Measurements from ENCODE around the gene CBFA2T3.
A peak's percentile ranks its signal among the peaks of the same experiment; 100 is the strongest.
"Not testable (repeated sequence)": the region's sequence is repeated elsewhere in the genome, so short reads cannot be mapped to it uniquely, and the experiment has no call there.

Gene CBFA2T3

DNA sequence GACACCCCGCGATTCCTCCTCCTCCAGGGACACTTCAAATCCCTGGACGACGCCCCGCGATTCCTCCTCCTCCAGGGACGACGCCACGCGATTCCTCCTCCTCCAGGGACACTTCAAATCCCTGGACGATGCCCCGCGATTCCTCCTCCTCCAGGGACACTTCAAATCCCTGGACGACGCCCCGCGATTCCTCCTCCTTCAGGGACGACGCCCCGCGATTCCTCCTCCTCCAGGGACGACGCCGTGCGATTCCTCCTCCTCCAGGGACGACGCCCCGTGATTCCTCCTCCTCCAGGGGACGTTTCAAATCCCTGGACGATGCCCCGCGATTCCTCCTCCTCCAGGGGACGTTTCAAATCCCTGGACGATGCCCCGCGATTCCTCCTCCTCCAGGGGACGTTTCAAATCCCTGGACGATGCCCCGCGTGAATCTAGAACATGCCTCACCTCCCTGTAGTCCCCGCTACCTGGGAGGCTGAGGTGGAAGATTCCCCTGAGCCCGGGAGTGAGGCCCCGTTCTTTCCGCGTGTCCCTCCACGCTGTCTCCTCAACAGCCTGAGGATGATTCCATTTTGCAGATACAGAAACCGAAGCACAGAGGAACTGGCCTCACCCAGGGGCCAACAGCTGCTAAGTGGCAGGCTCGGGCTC lies 87.2 kb downstream of the CBFA2T3 start:
- DNase-seq (ENCODE audit: low spot score): not testable (repeated sequence)

DNA sequence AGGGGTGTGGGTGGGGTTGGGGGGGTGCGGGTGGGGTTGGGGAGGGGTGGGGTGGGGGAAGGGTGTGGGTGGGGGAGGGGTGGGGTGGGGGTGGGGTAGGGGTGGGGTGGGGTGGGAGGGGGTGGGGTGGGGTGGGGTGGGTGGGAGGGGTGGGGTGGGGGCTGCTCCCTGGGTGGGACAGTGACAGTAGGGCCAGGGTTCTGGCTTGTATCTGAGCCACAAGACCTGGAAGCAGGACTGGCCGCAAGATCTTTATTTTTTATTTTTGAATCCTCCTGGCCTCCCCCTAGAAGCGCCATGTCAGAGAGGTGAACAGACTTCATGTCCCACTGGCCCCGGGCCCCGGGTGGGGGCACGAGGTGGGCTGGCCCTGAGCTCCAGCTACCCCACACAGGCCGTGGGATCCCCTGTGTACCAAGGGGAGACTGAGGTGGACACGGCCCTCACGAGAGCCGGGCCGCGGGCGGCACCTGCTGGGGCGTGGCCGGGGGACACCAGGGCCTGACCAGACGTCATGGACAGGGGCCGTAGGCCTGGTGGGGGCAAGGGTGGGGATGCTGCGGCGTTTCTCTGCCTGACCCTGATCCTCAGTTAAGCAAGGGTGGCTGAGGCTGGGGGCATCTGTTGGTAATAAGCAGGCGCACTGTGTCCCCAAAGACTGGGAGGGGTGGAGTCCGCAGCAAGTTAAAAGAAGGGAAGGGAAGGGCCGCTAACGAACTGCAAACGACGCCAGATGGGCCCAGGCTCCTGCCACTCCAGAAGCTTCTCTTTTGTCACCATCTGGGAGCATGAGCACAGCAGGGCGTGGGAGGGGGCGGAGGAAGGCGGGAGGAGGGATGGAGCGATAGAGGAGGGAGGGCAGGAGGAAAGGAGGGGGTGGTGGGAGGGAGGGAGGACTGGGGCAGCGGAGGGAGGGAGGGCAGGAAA lies 88.3 kb downstream of the CBFA2T3 start:
- DNase-seq (ENCODE audit: low spot score): no peak

DNA sequence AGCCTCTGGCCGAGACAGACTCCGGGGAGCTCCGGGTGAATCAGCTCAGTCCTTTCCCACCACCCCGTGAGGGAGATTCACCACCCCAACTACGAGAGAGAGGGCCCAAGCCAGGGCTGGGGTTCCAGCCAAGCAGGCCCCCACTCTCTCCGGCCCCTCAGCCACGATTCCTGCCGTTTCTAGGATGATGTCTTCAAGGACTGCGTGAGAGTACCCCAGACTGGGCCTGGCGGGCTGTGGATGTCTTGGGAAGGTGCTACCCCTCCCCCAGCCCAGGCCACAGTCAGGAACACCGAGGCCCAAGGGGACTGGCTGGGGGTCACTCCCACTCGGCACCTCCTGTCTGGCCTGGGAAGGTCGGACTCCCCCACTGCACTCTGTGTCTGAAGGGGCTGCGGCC lies 89.0 kb downstream of the CBFA2T3 start:
- DNase-seq (ENCODE audit: low spot score): no peak

DNA sequence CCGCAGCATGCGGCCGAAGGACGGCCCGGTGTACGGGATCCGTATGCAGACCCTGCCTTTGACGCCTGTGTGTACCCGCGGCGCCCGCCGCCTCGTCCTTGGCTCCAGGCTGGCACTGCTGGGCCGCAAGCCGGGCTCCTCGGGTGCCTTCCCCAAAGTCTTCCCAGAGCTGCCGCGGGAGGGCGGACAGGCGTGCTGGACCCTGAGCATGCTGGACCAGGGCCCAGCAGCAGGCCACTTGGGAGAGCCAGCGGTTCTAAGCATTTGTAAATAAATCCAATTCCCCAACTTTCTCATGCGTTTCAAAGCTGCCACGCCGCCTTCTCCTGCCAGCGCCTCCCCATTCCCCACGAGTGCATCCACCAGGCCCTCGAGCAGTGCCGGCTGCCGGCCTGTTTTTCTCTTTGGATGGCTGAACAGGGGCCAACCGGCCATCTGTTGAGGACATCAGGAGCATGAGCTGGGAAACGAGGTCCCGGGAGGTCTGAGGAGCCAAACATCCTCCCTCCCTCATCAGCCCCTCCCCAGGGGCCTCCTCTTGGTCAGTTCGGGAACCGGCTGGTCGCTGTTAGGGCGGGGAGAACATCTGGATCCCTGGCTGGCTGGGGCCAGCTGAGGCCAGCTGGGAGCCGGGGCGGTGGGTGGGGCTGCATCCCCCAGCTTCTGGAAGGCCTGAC lies 90.0 kb downstream of the CBFA2T3 start:
- DNase-seq (ENCODE audit: low spot score): no peak

DNA sequence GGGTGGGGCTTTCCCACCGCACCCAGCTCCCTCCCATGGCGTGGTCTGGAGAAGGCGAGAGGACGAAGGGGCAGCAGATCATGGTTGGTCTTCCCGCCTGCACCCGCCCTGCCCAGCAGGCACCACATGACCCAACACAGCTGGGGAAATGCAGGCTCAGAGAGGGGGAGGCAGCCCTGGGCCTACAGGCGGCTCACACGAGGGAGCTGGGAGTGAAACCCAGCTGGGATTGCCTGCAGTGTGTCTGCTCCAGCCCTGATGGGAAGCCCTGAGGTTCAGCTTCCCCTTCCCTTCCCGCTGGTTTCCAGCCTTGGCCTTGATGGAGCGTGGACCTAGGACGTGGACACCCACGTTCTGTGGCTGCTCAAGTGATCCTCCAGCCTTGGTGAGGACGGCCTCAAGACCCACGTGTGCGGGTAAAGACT lies 90.6 kb downstream of the CBFA2T3 start:
- no peak for DNase-seq (ENCODE audit: low spot score)

DNA sequence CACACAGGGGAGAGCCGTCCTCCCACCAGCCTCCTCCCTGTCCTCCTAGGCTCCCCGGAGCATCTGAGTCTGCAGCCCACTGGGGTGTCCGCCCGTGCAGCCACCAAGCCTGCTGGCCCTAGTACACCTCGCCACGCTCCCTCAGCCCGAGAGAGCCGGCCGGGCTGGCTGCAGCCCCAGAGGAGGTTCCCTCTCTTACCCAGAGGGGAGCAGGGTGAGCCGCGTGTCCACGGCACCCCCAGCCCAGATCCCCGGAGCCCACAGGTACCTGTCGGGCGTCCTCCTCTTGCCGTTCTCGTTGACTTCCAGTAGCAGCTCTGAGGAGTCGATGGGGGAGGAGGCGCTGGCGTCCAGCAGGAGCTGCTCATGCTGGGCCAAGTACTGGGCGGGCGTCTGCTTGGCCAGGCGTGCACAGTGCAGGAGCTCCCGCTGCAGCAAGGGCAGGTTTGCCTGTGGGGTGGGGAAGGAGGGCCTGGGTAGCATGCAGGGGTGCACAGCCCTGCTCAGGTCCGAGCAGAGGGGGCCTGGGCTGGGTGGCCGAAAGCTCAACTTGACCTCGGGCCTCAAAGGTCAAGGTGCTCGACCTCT lies 91.2 kb downstream of the CBFA2T3 start:
- DNase-seq (ENCODE audit: low spot score): no peak

DNA sequence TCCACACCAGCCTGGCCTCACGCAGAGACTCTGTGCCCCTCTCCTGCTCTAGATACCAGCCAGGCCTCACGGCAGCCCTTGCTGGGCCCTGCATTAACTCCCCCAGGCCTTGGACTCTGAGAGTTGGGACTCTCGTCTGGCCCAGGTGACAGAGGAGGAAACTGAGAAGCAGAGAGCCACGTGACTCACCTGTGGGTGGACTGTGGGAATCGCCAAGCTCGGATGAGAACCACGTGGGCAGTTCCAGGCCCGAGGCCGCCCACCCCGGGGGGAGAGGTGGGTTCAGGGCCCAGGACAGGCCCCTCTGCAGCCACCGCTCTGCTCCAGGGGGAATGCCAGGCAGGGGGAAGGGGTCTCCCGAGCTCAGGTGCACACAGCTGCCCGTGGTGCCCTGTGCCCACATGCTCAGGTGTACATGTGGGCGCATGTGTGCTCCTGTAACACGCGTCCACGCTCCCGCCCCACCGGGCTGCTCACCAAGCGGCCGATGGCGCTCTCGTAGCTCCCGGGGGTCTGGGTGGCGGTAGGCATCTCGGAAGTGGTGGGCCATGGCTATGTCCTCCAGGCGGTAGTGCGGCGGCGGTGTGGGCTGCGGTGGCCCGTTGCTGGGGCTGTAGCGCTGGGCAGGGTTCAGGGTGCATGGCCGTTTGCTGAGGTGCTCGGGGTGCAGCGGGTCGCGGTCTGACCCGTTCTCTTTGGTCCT lies 92.3 kb downstream of the CBFA2T3 start:
- no peak for DNase-seq (ENCODE audit: low spot score)

DNA sequence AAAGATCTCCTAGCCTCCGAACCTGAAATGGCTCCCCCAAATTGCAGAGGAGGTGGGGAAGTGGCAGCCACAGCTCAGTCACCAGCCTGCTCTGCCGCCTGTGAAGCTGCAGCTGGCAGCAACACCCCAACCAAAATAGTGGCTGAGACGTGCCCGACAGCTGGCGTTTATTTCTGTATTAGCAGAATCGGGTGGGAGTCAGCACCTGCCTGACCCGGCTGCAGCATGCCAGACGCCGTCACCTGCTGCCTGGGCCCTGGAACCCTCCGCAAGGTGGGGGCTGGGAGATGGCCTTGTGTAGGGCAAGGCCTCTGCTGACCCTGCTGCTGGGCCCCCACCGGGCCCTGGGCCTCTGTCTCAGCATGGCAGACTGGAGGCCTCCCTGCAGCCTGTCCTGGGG lies 93.1 kb downstream of the CBFA2T3 start:
- DNase-seq (ENCODE audit: low spot score): no peak

DNA sequence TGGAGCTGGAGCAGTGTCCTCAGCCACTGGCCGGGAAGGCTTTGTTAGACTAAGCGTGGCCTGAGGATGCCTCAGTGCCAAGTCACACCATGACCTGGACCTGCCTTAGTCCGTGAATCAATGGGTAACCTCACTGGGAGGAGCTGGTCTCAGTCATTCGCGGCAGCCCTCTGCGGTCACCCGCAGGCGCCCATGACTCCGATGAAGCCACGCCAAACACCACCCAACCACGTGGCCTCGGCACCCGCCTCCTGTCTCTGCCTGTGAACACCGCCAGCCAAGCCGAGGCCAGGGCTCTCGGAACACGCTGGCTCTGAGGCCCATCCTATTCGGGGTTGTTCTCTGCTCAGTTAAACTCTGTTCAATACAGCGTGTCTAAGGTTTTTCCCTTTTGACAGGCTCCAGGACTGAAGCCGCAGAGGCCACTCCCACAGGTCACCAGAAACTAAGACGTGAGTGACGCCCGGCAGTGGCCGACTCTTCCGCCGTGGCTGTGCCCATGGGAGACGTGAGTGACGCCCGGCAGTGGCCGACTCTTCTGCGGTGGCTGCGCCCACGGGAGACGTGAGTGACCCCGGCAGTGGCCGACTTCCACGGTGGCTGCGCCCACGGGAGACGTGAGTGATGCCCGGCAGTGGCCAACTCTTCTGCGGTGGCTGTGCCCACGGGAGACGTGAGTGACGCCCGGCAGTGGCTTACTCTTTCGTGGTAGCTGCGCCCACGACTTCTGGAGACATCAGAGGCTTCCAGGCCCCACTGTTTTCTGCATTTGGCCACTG lies 93.7 kb downstream of the CBFA2T3 start:
- DNase-seq (ENCODE audit: low spot score): no peak

DNA sequence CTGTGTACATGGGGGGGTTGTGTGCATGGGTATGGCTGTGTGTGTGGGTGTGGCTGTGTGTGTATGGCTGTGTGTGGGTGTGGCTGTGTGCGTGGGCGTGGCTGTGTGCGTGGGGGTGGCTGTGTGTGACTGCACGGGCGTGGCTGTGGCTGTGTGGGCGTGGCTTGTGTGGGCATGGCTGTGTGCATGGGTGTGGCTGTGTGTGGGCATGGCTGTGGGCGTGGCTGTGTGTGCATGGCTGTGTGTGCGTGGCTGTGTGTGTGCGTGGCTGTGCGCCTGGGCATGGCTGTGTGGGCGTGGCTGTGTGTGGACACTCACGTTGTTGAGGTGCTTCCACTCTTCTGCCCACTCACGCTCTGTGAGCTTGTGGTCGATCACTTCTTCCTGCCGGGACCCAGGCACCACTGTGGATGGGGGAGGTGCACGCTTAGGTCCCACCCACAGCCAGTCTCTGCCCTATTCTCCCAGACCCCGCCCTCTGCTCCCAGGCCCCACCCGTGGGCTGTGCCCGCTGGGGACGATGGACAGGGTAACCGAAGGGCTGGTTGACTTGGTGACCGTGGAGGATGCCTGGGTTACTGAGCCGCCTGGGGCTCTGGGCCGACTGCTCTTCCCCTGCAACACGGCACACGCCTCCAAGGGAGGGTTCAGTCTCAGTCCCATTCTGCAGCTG lies 94.5 kb downstream of the CBFA2T3 start:
- no peak for DNase-seq (ENCODE audit: low spot score)

DNA sequence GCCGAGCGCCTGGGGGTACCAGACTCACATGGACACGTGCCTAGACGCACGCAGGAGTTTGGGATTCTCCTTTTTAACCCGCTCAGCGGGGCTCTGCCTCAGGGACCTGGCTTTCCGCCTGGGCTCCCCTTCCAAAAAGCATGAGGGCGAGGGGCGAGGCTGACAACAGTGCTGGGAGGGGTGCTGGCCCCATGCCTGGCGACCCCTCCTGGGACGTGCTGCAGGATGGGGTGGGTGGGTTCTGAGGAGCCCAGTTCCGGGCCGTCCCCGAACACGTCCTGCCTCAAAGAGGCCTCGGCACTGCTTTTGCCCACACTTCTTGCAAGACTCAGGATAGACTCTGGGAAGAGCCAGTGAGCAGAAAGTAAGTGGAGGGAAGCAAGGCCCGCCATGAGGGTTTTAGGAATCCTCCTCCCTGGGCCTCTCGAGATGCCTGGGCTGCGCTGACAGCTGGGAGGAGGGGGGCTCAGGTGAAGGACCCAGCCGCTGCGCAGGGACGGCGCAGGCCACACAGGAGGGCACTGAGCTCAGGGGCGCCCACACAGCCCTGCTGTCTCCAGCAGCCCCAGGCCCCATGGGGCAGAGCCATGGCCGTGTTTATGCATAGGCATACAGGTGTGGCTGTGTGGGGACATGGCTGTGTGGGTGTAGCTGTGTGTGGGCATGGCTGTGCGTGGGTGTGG lies 95.2 kb downstream of the CBFA2T3 start:
- DNase-seq (ENCODE audit: low spot score): no peak

DNA sequence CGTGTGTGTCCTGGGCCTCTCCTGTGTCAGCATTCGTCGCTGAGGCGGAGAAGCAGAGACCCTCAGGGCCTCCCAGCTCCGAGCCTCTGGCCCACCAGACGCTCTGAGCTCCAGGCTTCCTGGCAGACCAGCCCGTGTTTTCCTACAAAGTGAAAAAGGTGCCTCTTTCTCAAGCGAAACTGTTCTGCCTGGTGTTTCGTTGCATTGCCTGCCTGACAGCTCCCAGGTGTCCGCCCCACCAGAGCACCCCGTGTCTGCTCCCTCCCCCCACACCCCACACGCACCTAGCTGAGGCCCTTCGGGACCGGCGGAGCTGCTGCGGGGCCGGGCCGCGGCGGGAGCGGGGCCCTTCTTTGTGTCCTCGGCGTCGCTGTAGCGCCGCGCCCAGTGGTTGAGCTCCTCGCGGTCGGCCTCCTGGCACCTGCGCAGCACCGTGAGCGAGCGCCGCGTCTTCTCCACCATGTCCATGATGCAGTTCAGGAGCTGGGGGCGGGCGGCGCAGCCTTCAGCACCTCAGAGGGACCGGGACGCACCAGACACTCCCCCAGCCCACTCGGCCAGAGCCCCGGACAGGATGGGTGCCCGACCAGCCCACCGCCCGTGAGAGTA lies 95.9 kb downstream of the CBFA2T3 start:
- no peak for DNase-seq (ENCODE audit: low spot score)

DNA sequence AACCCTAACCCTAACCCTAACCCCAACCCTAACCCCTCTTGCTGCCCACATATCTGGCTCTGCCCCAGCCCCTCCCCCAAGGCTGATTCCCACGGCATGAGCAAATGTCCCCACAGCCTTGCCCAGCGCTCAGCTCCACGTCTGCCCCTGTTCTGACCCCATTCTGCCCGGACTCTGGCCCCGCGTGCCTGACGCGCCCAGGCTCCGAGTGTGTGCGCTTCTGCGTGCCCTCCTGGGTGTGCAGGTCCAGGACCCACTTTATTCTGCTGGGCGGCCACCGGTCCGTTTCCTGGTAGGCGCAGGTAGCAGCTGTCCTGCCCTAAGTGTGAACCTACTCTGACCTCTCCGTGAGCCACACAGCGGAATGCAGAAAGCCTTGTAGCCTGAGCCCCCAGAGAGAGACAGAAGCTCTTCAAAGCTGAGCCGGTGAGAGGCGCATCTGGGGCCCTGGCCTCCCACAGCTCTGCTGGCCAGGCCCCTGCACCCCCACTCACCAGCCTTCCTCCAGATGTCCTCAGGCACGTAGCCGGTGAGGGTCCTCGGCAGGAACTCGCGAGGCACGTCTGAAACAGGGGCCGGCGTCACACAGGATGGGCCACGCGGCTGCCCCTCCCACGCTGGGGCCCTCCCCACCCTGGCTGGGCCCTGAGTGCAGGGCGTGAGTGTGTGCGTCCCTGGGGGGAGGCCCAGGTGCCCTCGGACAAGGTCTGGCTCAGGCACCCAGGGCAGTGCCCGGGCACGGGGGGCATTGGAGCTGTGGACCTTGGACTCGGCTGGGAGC lies 96.6 kb downstream of the CBFA2T3 start:
- no peak for DNase-seq (ENCODE audit: low spot score)

DNA sequence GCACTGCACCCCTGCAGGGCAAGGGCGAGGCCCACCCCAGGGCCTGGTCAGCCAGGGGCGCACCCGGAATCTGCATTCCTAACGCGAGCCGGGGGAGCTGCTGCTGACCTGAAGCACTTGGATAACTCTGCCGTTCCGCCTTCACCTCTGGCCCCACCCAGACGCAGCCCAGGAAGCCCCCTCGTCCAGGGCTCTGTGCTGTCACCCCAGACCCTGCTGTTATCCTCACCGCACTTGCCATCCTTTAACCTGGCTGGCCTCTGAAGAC lies 97.3 kb downstream of the CBFA2T3 start:
- no peak for DNase-seq (ENCODE audit: low spot score)

DNA sequence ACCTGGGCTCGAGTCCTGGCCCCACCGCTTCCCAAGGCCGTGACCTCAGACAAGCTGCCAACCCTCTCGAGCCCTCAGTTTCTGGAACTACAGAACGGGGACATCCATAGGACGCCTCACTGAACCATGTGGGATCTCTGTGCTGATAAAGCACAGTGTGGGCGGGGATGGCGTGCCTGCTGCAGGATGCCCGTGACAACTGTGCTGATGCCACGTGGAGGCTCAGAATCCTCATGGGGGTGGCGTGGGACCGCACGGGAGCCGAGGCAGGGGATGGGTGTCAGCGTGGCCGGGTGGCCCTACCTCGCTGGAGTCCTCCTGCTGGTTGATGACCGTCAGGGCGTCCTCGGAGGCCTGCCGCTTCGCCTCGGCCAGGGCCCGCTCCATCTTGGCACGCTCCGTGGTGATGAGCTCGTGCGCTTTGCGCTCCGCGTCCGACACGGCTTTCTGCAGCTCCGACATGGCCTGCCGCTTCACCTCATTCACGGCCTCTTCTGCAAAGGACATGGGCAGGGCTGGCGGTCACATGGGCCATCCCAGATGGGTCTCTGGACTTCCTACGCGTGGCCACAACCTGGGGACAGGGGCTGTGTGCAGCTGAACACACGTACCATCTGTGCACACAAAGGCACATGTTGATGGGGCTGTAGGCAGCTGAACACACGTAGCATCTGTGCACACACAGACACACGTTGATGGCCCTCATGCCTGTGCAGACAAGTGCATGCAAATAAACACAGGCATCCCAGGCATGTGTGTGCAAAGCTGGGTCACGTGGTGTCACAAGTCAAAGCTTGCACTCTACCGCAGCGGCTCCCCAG lies 97.8 kb downstream of the CBFA2T3 start:
- DNase-seq (ENCODE audit: low spot score): peak; percentile 20

DNA sequence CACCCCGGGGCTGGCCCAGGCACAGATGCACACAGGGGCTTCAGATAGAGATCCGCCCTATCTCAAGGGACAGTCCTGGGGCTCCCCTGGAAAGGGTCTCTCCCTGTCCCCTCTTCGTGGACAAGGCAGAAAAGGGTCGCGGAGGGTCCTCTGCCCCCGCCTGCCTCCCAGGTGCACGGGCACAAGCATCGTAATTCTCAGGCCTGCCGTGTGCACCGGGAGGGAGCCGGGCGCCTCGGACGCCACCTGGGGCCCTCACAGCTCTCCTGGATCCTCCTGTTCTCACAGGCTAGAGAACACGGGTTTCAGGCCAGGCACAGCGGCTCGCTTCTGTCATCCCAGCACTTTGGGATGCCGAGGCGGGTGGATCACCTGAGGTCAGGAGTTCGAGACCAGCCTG lies 98.7 kb downstream of the CBFA2T3 start:
- no peak for DNase-seq (ENCODE audit: low spot score)

DNA sequence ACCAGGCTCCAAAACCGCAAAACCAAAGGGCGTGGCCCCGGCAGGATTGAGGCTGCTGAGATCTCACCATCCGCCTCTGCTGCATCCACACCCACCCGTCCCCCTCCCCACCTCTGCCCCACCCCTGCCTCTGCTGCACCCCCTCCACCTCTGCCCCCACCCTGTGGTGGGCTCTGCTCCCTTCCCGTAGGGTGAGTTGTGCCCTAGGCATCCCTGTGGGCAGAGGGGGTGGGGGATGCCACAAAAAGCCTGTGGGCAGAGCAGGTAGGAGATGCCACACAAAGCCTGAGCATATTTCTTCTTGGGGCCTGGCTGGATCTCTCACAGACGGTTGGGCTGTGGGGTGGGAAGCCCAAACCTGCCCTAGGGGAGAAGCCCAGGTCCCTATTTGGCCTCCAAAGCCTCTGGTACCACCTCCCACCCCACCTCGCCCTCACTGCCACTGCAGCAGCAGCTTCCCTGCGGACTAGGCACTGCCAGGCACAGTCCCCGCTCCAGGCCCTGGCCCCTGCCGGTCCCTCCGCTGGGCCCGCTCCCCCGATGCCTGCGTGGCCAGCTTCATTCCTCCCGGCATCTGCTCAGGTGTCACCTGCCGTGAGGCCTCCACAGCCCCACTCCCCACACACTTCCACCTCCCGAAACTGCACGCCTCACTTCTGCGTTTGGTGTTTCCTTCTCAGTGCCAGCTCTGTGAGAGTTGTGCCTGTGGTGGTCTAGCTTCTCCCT lies 99.3 kb downstream of the CBFA2T3 start:
- no peak for DNase-seq (ENCODE audit: low spot score)

Measured in putamen (tissue), 1 donor.